MM.1S (cell line): ENCODE results near the gene ENTPD8.

Source experiments
- EZH2 ChIP-seq: fragments of 300-600 bp; sonication (generic); optimal IDR thresholded peaks from 2 replicates; pipeline ENCODE3; 2017; ENCODE audit warnings: low read depth, mild to moderate bottlenecking, antibody characterized with exemption, low read length, mixed read lengths
- TF ChIP-seq, protein P1 (sequence below): fragments of 300-600 bp; sonication (generic); IDR thresholded peaks from 2 replicates; pipeline ENCODE4 v1.5.1; 2016; ENCODE audit warnings: antibody characterized with exemption, low read length, mixed read lengths

- TF ChIP-seq, protein P1, sequence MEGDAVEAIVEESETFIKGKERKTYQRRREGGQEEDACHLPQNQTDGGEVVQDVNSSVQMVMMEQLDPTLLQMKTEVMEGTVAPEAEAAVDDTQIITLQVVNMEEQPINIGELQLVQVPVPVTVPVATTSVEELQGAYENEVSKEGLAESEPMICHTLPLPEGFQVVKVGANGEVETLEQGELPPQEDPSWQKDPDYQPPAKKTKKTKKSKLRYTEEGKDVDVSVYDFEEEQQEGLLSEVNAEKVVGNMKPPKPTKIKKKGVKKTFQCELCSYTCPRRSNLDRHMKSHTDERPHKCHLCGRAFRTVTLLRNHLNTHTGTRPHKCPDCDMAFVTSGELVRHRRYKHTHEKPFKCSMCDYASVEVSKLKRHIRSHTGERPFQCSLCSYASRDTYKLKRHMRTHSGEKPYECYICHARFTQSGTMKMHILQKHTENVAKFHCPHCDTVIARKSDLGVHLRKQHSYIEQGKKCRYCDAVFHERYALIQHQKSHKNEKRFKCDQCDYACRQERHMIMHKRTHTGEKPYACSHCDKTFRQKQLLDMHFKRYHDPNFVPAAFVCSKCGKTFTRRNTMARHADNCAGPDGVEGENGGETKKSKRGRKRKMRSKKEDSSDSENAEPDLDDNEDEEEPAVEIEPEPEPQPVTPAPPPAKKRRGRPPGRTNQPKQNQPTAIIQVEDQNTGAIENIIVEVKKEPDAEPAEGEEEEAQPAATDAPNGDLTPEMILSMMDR = no peak
- no peak for TF ChIP-seq EZH2
Measured at GRCh38 chr9:137388589-137389427, 52.3 kb downstream of the ENTPD8 start.
